ENCODE measurements around the gene TPRN.
A peak's percentile ranks its signal among the peaks of the same experiment; 100 is the strongest.

Gene TPRN

GRCh38 chr9:137224830-137225694 lies 24.5 kb upstream of the TPRN start, which contains the start of gene CYSRT1:
TSS of gene CYSRT1 (plus strand) at chr9:137225174. CDS start at chr9:137225622, 448 bp downstream.
- TF ChIP-seq CTCF (IDR thresholded peaks at IDR 0.05; ENCODE audit: low read depth, low read length): no peak
- H3K4me3 ChIP-seq (ENCODE audit: low read depth, low read length): peak within 1 kb of the TSS; percentile 79

- no peak for TF ChIP-seq CTCF (IDR thresholded peaks at IDR 0.05; ENCODE audit: low read depth, low read length)
- peak overlapping the region; percentile 79 for H3K4me3 ChIP-seq (ENCODE audit: low read depth, low read length)
These were observed 22.8 kb upstream of the TPRN start for GRCh38 chr9:137223078-137223970.

- H3K4me3 ChIP-seq (ENCODE audit: low read depth, low read length): peak within 1 kb of the TSS; percentile 47
- TF ChIP-seq CTCF (IDR thresholded peaks at IDR 0.05; ENCODE audit: low read depth, low read length): no peak
These were observed 21.9 kb upstream of the TPRN start, which contains the start of gene RNF208 for GRCh38 chr9:137222190-137223077. TSS of gene RNF208 (minus strand) at chr9:137222240. CDS start at chr9:137221212, 1,028 bp downstream.

- no peak for TF ChIP-seq CTCF (IDR thresholded peaks at IDR 0.05; ENCODE audit: low read depth, low read length)
- H3K4me3 ChIP-seq (ENCODE audit: low read depth, low read length): no peak overlapping the region
These were observed 21.1 kb upstream of the TPRN start for GRCh38 chr9:137221506-137222111.

- TF ChIP-seq CTCF (IDR thresholded peaks at IDR 0.05; ENCODE audit: low read depth, low read length): no peak
- H3K4me3 ChIP-seq (ENCODE audit: low read depth, low read length): no peak overlapping the region
These were observed 20.6 kb upstream of the TPRN start for GRCh38 chr9:137221095-137221505.

- TF ChIP-seq CTCF (IDR thresholded peaks at IDR 0.05; ENCODE audit: low read depth, low read length): no peak
- no peak overlapping the region for H3K4me3 ChIP-seq (ENCODE audit: low read depth, low read length)
These were observed 20.0 kb upstream of the TPRN start for GRCh38 chr9:137220317-137221094.

Measured in WI38 (cell line).